Measurements from ENCODE around the gene EPHA6.
A peak's percentile ranks its signal among the peaks of the same experiment; 100 is the strongest.
"Not testable (repeated sequence)": the region's sequence is repeated elsewhere in the genome, so short reads cannot be mapped to it uniquely, and the experiment has no call there.

EPHA6 gene

GRCh38 chr3:96915445-96915844, 101.1 kb downstream of the EPHA6 start:
- peak; percentile 26 for DNase-seq (ENCODE audit: low read depth)

DNA sequence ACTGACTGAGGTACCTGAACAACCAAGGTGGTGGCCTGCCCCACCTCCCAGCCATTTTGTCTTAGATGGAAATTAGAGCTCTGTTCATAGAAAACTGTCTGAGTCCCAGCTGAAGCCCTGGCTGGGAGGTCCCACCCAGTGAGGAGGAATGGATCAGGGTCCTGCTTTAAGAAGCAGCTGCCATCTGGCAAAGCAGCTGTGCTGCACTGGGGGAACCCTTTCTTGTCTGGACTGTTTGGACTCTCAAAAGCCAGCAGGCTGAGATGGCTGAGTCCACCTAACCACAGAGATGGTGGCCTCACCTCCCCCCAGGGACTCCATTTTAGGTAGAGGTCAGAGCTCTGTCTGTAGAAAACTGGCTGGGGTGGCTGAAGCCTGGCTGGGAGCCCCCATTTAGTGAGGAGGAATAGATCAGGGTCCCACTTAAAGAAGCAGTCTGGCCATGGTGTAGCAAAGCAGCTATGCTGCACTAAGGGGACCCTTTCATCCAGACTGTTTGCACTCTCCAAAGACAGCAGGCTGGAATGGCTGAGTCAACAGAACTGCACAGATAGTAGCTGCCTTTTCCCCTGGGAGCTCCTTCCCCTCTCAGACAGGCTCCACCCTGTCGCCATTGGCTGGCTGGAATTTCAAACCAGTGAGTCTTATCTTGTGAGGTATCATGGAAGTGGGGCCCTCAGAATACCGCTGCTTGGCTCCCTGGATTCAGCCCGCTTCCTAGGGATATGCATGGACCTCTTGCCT, 116.9 kb downstream of the EPHA6 start:
- DNase-seq (ENCODE audit: low read depth), result no peak

- DNase-seq (ENCODE audit: low read depth), result not testable (repeated sequence)
These were observed 127.7 kb downstream of the EPHA6 start for GRCh38 chr3:96942131-96942530.

DNA sequence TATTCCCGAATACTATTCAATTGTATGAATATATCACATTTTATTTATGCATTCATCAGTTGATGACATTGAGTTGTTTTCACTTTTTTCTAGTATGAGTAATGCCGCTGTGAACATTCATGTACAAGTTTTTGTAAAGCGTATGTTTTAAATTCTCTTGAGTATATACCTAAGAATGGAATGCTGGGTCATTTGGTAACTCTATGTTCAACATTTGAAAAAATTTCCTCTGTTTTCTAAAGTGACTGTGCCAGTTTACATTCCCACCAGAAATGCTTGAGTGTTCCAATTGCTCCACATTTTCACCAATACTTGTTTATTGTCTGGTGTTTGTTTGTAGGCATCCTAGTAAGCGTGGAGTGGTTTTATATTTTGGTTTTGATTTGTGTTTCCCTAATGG, 144.5 kb downstream of the EPHA6 start:
- no peak for DNase-seq (ENCODE audit: low read depth)

- DNase-seq (ENCODE audit: low read depth), result no peak
These were observed 145.1 kb downstream of the EPHA6 start for GRCh38 chr3:96959474-96959873.

- no peak for DNase-seq (ENCODE audit: low read depth)
These were observed 145.7 kb downstream of the EPHA6 start for GRCh38 chr3:96959901-96960641.

GRCh38 chr3:96960661-96961330, 146.4 kb downstream of the EPHA6 start:
- no peak for DNase-seq (ENCODE audit: low read depth)

DNA sequence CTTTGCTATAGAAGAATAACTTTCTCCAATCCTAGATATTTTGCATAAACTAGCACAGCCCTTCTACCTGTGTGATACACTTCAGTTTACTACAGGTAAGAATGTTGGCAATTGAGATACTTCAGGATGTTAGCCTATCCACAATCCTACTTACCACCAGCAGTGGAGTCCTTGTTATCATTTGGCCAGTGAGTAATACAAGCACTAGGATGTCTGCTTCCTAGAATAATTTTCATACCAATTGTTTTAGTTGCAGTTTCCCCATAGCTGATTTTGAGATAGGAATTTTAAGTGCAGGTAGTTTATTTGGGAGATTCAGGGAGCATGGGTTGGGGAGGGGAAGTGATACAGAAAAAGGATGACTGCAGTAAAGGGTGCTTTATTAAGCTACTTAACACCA, 147.2 kb downstream of the EPHA6 start:
- no peak for DNase-seq (ENCODE audit: low read depth)

GRCh38 chr3:96966181-96966929, 152.0 kb downstream of the EPHA6 start:
- DNase-seq (ENCODE audit: low read depth), result no peak

- peak; percentile 36 for DNase-seq (ENCODE audit: low read depth)
These were observed 155.8 kb downstream of the EPHA6 start for GRCh38 chr3:96970211-96970610.

GRCh38 chr3:96977671-96978070, 163.3 kb downstream of the EPHA6 start:
- DNase-seq (ENCODE audit: low read depth), result no peak

DNA sequence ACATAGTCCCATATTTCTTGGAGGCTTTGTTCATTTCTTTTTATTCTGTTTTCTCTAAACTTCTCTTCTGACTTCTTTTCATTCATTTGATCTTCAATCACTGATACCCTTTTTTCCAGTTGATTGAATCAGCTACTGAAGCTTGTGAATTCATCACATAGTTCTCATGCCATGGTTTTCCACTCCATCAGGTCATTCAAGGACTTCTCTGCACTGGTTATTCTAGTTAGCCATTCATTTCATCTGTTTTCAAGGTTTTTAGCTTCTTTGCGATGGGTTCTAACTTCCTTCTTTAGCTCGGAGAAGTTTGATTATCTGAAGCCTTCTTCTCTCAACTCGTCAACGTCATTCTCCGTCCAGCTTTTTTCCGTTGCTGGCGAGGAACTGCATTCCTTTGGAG, 169.3 kb downstream of the EPHA6 start:
- DNase-seq (ENCODE audit: low read depth), result not testable (repeated sequence)

- DNase-seq (ENCODE audit: low read depth), result no peak
These were observed 171.8 kb downstream of the EPHA6 start for GRCh38 chr3:96986241-96986640.

DNA sequence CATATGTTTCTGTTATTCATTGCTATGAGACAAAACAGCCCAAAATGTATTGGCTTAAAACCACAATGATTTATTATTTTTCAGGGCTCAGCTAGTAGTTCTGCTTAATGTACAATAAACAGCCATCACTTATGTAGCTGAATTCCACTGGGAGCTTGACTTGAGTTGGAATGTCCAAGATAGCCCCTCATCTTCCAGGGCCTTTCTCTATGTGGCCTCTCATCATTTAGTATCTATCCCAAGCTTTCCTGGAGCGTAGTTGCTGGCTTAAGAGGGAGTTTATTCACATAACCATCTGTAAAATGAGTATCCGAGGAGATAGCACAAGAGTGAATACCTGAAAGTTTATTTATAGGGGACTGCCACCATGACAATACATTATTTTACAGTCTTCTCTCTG, 176.8 kb downstream of the EPHA6 start:
- DNase-seq (ENCODE audit: low read depth), result no peak

DNA sequence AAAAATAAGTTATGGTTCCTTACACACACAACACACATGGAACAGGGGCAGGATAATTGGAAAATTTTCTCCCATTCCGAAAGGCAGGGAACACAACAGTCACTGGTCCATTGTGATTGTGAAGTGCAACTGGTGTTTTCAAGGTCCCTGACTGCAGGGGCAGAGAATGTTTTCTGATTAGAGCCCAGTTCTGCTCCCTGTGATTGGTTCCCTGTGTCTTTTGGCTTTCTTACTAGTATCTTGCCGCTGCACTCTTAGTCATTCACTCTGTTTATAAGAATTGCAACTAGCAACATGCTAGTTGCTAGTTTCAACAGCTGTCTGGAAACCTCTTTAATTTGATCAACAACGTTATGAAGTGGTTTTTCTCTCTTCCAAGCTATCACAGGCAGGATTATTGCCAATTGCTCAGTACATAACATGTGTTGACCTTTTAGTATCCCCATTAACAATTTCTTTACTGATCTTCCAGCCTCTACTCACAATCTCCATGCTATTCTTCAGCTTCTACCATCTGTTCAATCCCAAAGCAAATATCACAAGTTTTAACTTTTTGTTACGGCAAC, 177.5 kb downstream of the EPHA6 start:
- peak; percentile 18 for DNase-seq (ENCODE audit: low read depth)

DNA sequence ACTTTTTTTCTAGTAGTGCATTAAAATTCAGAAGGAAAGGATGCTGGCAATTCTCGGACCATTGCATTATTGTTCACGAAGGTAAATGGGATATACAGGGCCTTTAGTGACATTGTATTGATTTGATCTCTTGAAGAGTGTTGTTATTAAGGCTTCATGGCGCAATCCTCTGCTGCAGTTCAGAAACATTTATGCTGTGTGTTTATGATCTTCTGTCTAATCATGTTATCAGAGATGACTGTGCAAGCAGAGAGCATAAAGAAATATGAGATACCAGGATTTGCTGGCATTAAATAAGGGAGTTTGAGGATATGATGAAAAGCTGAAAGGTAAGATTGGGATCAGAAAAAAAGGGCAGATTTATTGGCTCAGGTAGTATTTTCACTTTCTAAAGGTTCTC, 180.6 kb downstream of the EPHA6 start:
- DNase-seq (ENCODE audit: low read depth), result peak; percentile 25

GRCh38 chr3:96996009-96996408, 181.6 kb downstream of the EPHA6 start:
- no peak for DNase-seq (ENCODE audit: low read depth)

DNA sequence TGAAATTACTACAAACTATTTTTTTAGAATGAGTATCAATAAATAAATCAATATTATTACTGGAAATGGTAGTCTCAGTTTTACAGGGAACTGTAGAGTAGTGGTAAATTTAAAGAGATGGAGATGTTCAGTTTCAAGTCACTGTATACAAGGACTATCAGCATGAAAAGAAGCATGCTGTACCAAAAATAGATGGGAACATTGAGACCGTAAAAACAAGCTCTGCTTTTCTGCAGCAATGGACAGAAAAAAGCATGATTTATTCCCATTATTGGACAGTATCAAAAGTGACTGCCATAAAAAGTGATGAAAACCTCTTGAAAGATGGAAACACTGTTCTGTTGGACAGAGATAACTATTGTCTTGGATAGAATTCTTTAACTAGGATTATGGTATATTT, 187.2 kb downstream of the EPHA6 start:
- DNase-seq (ENCODE audit: low read depth), result no peak

DNA sequence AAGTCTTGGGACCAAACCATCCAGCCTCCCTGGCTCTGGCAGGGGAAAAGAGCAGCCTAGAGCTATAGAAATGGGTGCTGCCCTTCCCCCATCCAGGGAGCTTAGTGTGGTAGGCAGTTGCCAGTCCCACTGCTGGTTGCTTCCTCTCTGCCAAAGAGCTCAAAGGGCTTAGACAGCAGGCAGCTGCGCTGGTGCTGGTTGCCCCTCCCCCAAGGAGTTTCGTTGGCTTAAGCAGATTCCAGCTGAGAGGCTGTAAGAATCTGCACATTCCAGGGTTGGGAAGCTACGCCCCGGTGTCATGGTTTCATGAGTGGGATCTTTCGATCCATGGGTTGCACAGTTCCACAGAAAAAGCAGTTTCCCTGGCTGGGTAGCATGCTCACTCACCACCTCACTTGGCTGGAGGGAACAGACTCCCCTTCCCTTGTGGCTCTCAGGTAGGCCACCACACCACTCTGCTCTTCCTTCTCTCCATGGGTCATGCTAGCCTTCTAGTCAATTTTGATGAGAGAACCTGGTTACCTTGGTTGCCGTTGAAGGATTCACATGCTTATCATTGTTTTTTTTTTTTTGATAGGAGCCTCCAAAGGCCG, 195.1 kb downstream of the EPHA6 start:
- no peak for DNase-seq (ENCODE audit: low read depth)

GRCh38 chr3:97010881-97011657, 196.7 kb downstream of the EPHA6 start:
- DNase-seq (ENCODE audit: low read depth), result no peak

GRCh38 chr3:97021778-97022177, 207.4 kb downstream of the EPHA6 start:
- DNase-seq (ENCODE audit: low read depth), result no peak

All from amniotic epithelial cell (primary cell).